Osteocyte (in vitro differentiated cells): ENCODE results near the gene ACSF3. TPM values are rescaled to one million over a fixed set of nuclear protein-coding genes. Genes with fewer than 3 reads are reported as not detected.
"Not testable (repeated sequence)": the region's sequence is repeated elsewhere in the genome, so short reads cannot be mapped to it uniquely, and the experiment has no call there.

Source experiments
- DNase-seq: peaks from one replicate; pipeline ENCODE4 v3.0.0; 2021; ENCODE audit warnings: mixed read lengths; ENCODE audit not compliant: unreplicated experiment; ENCODE audit errors: extremely low spot score
- H3K27ac Mint-ChIP-seq: one replicate; pipeline ENCODE4 v1.8.0; 2021; ENCODE audit warnings: mild to moderate bottlenecking, mixed read lengths; ENCODE audit not compliant: unreplicated experiment
- H3K27me3 Mint-ChIP-seq: one replicate; pipeline ENCODE4 v1.8.0; 2021; ENCODE audit warnings: mixed read lengths; ENCODE audit not compliant: unreplicated experiment
- H3K36me3 Mint-ChIP-seq: one replicate; pipeline ENCODE4 v1.8.0; 2021; ENCODE audit warnings: mixed read lengths; ENCODE audit not compliant: unreplicated experiment
- H3K4me1 Mint-ChIP-seq: one replicate; pipeline ENCODE4 v1.8.0; 2021; ENCODE audit warnings: mixed read lengths; ENCODE audit not compliant: unreplicated experiment
- H3K4me3 Mint-ChIP-seq: one replicate; pipeline ENCODE4 v1.8.0; 2021; ENCODE audit warnings: mild to moderate bottlenecking, moderate library complexity, mixed read lengths; ENCODE audit not compliant: unreplicated experiment
- H3K9me3 Mint-ChIP-seq: one replicate; pipeline ENCODE4 v1.8.0; 2021; ENCODE audit warnings: mixed read lengths; ENCODE audit not compliant: unreplicated experiment
- total RNA-seq: library from RNA; stranded (reverse); gene quantifications from 2 replicates; pipeline ENCODE4 v1.2.1, GENCODE V29; 2021
- TF ChIP-seq, protein P1 (sequence below): fragments of 200-600 bp; sonication (generic); IDR thresholded peaks from 2 replicates; pipeline ENCODE4 v1.5.0; 2021; ENCODE audit warnings: antibody characterized with exemption, mild to moderate bottlenecking, moderate library complexity

Gene ACSF3
- total RNA-seq, 1 donor from 2014 or later: 33.5 TPM

DNA sequence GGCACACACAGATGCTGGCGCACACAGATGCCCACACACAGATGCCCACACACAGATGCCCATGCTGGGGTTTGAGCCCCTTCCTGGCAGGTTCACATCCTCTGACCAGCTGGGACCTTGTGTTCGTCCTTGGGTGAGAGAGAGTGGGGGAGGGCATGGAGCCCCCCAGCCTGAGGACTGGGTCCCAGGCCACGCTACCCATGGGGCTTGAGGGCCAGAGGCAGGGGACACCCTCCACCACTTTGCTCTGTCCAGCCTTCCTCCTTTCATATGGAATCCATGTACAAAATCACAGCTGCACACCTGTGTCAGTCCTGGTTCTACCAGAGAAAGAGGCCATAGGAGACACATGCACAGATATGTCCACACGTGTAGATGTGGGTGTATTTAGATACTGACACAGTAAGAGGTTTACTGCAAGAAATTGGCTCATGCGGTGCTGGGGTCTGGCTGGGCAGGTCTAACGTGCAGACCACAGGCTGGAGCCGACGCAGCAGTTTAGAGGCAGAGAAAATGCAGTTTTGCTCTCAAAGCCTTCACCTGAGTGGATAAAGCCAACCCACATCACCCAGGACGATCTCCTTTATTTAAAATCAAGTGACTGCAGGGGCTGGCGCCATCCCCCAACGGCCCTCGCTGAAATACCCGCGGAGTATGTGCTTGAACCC, 95.8 kb downstream of the ACSF3 start:
- TF ChIP-seq, protein P1, sequence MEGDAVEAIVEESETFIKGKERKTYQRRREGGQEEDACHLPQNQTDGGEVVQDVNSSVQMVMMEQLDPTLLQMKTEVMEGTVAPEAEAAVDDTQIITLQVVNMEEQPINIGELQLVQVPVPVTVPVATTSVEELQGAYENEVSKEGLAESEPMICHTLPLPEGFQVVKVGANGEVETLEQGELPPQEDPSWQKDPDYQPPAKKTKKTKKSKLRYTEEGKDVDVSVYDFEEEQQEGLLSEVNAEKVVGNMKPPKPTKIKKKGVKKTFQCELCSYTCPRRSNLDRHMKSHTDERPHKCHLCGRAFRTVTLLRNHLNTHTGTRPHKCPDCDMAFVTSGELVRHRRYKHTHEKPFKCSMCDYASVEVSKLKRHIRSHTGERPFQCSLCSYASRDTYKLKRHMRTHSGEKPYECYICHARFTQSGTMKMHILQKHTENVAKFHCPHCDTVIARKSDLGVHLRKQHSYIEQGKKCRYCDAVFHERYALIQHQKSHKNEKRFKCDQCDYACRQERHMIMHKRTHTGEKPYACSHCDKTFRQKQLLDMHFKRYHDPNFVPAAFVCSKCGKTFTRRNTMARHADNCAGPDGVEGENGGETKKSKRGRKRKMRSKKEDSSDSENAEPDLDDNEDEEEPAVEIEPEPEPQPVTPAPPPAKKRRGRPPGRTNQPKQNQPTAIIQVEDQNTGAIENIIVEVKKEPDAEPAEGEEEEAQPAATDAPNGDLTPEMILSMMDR: no peak
- H3K4me3 Mint-ChIP-seq: no peak overlapping the region
- H3K9me3 Mint-ChIP-seq: no peaks in the 10 kb centered on the region
- no peak for DNase-seq
- no peaks in the 10 kb centered on the region for H3K36me3 Mint-ChIP-seq
- H3K27me3 Mint-ChIP-seq: no peaks in the 10 kb centered on the region
- no peaks in the 10 kb centered on the region for H3K4me1 Mint-ChIP-seq
- H3K27ac Mint-ChIP-seq: no peak overlapping the region

DNA sequence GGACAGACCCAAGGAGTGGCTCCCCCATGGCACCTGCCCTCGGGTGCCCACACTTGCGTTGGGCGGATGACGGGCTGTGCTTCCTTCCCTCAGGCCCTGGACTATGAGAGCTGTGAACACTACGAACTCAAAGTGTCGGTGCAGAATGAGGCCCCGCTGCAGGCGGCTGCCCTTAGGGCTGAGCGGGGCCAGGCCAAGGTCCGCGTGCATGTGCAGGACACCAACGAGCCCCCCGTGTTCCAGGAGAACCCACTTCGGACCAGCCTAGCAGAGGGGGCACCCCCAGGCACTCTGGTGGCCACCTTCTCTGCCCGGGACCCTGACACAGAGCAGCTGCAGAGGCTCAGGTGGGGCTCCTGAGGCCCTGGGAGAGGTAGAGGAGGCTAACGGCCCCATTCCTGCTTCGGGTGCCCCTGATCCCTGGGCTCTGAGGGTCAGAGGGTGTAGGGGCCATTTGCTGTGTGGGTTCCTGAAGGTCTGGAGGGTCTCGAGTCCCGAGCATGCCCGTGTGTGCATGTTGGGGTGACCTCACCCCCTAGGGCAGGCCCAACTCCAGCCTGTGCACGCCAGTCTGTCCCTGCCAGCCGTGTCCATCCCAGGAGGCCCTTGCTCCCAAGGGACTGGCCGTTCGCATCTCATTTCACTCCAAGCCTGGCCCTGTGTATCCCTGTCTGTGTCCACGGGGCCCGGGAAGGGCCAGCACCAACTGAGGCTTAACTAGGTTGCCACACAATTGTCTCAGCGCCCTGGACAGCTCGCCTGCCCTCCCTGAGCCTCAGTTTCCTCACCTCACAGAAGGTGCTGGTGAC, 96.7 kb downstream of the ACSF3 start:
- Mint-ChIP-seq H3K27me3 (no peaks in the 10 kb centered on the region), H3K4me1 (no peaks in the 10 kb centered on the region), H3K27ac (no peak overlapping the region), H3K36me3 (no peaks in the 10 kb centered on the region), H3K4me3 (no peak overlapping the region), H3K9me3 (no peaks in the 10 kb centered on the region)
- TF ChIP-seq, protein P1: no peak
- DNase-seq: no peak

DNA sequence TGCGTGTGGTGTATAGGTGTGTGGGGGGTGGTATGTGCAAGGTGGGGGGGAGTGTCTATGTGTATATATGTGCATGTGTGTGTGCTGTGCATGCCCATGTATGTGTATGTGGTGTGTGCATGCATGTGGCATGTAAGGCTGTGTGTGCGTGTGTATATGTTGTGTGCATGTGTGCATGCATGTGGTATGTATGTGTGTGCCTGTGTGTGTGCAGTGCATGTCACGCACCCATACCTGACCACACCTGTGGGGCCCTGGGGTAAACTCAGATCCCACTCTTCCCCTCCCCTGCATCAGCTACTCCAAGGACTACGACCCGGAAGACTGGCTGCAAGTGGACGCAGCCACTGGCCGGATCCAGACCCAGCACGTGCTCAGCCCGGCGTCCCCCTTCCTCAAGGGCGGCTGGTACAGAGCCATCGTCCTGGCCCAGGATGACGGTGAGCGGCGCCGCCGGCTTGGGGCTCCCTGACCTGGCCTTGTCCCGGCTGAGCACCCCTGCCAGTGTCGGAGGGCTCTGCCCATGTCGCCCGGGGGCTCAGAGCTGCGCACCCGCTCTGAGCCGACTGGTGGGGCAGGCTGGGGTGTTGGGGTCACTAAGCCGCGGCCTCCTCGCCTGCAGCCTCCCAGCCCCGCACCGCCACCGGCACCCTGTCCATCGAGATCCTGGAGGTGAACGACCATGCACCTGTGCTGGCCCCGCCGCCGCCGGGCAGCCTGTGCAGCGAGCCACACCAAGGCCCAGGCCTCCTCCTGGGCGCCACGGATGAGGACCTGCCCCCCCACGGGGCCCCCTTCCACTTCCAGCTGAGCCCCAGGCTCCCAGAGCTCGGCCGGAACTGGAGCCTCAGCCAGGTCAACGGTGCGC, 97.6 kb downstream of the ACSF3 start:
- TF ChIP-seq, protein P1: no peak
- Mint-ChIP-seq H3K4me1 (no peaks in the 10 kb centered on the region), H3K27me3 (no peaks in the 10 kb centered on the region), H3K4me3 (no peak overlapping the region), H3K27ac (no peak overlapping the region), H3K9me3 (no peaks in the 10 kb centered on the region), H3K36me3 (no peaks in the 10 kb centered on the region)
- DNase-seq: no peak

DNA sequence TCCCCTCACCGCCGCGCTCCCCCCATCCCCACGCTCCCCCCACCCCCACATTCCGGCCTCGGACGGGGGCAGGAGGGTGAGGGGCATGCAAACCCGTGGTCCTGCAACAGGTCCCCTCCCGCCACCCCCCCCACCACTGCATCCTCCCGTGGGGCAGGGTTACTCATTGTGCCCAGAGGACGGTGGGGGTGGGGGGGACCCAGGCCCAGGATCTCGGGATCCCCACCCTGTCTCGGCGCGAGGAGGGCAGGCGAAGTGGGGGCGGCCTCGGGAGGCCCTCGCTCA, 98.2 kb downstream of the ACSF3 start:
- TF ChIP-seq, protein P1: no peak
- Mint-ChIP-seq H3K4me1 (no peaks in the 10 kb centered on the region), H3K4me3 (no peak overlapping the region), H3K27ac (no peak overlapping the region), H3K27me3 (no peaks in the 10 kb centered on the region), H3K36me3 (no peaks in the 10 kb centered on the region), H3K9me3 (no peaks in the 10 kb centered on the region)
- DNase-seq: no peak

DNA sequence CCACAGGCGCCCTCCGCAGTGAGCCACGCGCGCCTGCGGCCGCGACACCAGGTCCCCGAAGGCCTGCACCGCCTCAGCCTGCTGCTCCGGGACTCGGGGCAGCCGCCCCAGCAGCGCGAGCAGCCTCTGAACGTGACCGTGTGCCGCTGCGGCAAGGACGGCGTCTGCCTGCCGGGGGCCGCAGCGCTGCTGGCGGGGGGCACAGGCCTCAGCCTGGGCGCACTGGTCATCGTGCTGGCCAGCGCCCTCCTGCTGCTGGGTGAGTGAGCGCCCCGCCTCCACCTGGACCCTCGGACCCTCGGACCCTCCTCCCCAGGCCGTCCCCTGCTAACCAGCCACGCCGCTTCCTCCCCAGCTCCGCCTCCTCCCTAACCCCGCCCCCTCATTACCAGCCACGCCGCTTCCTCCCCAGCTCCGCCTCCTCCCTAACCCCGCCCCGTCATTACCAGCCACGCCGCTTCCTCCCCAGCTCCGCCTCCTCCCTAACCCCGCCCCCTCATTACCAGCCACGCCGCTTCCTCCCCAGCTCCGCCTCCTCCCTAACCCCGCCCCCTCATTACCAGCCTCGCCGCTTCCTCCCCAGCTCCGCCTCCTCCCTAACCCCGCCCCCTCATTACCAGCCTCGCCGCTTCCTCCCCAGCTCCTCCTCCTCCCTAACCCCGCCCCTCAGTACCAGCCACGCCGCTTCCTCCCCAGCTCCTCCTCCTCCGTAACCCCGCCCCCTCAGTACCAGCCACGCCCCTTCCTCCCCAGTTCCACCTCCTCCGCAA, 98.7 kb downstream of the ACSF3 start:
- H3K4me1 Mint-ChIP-seq, H3K27ac Mint-ChIP-seq, H3K4me3 Mint-ChIP-seq, DNase-seq, H3K9me3 Mint-ChIP-seq, H3K27me3 Mint-ChIP-seq, H3K36me3 Mint-ChIP-seq: not testable (repeated sequence)
